ENCODE measurements around the gene COMMD1.

DNA sequence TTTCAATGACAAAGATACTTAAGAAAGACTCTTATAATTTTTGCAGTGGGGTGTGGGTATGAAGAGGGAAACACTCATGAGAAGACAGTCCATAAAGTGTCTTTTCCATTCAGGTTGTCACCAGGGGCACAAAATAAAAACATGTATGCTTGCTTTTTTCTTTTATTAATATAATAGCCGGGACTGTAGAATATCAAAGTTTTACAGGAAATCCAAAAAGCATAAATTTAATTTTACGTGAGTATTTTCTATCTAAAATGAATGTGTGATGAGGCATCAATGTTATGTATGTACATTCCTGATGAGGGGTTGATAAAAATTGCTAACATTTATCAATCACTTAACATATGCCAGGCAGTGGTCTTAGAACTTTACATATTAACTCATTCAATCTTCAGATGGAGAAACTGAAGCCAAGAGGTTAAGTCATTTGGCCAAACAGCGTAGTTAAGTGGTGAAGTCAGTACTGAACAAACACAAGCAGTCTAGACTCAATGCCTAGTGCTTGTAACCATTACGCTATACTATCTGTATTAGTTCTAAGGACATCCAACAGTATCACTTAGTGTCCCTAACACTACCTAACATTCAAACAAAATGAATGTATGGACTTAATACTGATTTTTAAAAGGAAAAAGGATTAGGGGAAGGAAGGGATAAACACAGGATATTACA, 27.8 kb upstream of the COMMD1 start:
- TF ChIP-seq, protein P1, sequence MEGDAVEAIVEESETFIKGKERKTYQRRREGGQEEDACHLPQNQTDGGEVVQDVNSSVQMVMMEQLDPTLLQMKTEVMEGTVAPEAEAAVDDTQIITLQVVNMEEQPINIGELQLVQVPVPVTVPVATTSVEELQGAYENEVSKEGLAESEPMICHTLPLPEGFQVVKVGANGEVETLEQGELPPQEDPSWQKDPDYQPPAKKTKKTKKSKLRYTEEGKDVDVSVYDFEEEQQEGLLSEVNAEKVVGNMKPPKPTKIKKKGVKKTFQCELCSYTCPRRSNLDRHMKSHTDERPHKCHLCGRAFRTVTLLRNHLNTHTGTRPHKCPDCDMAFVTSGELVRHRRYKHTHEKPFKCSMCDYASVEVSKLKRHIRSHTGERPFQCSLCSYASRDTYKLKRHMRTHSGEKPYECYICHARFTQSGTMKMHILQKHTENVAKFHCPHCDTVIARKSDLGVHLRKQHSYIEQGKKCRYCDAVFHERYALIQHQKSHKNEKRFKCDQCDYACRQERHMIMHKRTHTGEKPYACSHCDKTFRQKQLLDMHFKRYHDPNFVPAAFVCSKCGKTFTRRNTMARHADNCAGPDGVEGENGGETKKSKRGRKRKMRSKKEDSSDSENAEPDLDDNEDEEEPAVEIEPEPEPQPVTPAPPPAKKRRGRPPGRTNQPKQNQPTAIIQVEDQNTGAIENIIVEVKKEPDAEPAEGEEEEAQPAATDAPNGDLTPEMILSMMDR (IDR thresholded peaks at IDR 0.05; ENCODE audit: borderline replicate concordance, extremely low read depth, low read length, poor library complexity, severe bottlenecking) = no peak
- TF ChIP-seq EZH2 (IDR thresholded peaks at IDR 0.05; ENCODE audit: borderline replicate concordance, low read depth, low read length, severe bottlenecking) = no peak
